Measurements from ENCODE around the gene STPG3.

- no peak for TF ChIP-seq POLR2A (IDR thresholded peaks at IDR 0.05; ENCODE audit: low read length)
- TF ChIP-seq CTCF (IDR thresholded peaks at IDR 0.05), result no peak
These were observed 12.4 kb downstream of the STPG3 start for GRCh38 chr9:137263506-137263905.
